Measurements from ENCODE around the gene RHEB. TPM values are rescaled to one million over a fixed set of nuclear protein-coding genes. Genes with fewer than 3 reads are reported as not detected.

The RHEB gene
- total RNA-seq, 2 experiments from 2014 or later, result 86.8 to 90.7 TPM

DNA sequence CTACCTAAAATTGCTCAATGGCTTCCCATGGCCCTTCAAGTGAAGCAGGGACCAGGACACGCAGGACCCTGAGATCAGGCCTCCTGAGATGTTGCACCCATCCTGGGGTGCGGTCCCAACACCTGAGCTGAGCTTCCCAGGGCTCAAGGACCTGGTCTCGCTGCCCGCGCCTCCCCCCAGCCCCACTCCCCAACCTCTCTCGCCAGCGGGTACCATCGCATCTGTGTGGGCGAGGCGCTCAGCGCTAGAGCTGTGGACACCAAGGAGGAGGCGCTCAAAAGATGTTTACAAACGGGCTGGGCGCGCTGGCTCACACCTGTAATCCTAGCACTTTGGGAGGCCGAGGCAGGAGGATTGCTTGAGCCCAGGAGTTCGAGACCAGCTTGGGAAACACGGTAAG, 72.4 kb downstream of the RHEB start:
- Mint-ChIP-seq H3K9me3 (no peaks in the 10 kb centered on the region), H3K27me3 (peaks cover 18% of the 10 kb centered on the region), H3K4me3 (no peak overlapping the region), H3K27ac (peak overlapping the region; percentile 25), H3K4me1 (peaks cover 17% of the 10 kb centered on the region), H3K36me3 (ENCODE audit: low read depth) (no peaks in the 10 kb centered on the region)
- CTCF ChIA-PET, result interaction anchor here (1.1 to 3.0 kb wide), 6 partner anchors 10 to 113 kb away, joined by 3 to 21 read pairs (median 6); no protein-coding TSS in a partner anchor
- DNase-seq, result no peak
- POLR2A ChIA-PET, result no interaction called here

DNA sequence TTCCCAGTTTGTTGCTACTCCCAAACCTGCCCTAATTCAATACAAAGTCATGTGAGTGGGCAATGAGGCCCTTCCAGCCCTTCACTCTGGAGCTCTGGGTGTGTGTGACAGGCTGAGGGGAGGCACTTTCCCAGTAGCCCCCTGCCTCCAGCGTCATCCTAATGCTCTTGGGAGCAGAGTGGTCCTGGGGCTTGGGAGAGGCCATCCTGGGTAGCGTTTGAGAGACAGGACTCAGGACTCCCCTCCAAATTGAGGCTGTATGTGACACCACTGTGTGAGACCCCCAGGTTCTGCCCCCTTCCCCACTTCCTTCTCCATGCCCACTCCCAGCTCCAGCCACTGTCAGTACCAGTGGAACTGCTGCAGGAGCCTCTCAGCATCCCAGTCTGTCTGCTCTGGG, 73.3 kb downstream of the RHEB start:
- Mint-ChIP-seq H3K36me3 (ENCODE audit: low read depth) (no peaks in the 10 kb centered on the region), H3K4me1 (peaks cover 24% of the 10 kb centered on the region), H3K9me3 (no peaks in the 10 kb centered on the region), H3K27me3 (peaks cover 18% of the 10 kb centered on the region), H3K4me3 (no peak overlapping the region), H3K27ac (no peak overlapping the region)
- ChIA-PET CTCF (interaction anchor here (0.9 to 3.0 kb wide), 3 partner anchors 11 to 112 kb away, joined by 3 to 14 read pairs (median 8); no protein-coding TSS in a partner anchor), POLR2A (no interaction called here)
- no peak for DNase-seq

DNA sequence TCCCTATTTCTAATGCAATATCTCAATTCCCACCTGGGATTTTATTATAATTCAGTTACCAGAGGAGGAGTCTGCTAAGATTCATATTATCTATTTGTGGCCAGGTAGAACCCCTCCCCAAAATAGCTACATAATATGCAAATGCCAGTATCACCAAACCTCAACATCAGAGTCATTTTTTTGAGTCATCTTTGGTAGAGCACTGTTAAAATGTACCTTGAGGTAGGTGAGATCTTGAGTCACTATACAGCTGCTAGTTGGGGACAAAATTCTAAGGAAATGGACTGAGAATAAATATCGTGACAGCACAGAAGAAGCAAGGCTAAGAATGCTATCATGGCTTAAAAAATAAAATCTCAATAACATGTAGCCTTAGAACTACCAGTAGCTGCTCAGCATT, 75.1 kb downstream of the RHEB start:
- Mint-ChIP-seq H3K4me3 (no peak overlapping the region), H3K36me3 (ENCODE audit: low read depth) (no peaks in the 10 kb centered on the region), H3K27me3 (peaks cover 19% of the 10 kb centered on the region), H3K9me3 (no peaks in the 10 kb centered on the region), H3K4me1 (peaks cover 37% of the 10 kb centered on the region), H3K27ac (no peak overlapping the region)
- POLR2A ChIA-PET, result interaction anchor here (0.5 kb wide), 1 partner anchor 15 kb away, joined by 3 read pairs; no protein-coding TSS in a partner anchor
- no peak for DNase-seq
- CTCF ChIA-PET, result interaction anchor here (0.6 to 1.3 kb wide), 2 partner anchors 15 to 88 kb away, joined by 3 read pairs; no protein-coding TSS in a partner anchor

DNA sequence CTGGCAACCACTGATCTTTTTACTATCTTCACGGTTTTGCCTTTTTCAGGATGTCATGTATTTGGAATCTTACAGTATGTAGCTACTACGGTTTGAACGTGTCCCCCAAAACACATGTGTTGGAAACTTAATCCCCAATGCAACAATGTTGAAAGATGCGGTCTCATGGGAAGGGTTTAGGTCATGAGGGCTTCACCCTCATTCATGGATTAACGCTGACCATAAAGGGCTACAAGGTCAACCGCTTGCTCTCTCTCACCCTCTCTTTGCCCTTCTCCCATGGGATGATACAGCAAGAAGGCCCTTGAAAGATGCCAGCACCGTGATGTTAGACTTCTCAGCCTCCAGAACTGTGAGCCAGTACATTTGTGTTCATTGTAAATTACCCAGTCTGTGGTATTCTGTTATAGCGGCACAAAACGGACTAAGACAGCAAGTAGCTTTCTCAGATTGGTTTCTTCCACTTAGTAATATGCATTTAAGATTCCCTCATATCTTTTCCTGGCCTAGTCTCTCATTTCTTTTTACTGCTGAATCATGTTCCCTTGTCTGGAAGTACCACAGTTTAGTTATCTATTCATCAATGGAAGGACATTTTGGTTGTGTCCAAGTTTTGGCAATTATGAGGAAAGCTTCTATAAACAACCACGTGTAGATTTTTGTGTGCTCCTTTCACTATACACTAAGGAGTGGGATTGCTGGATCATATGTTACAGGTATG, 76.8 kb downstream of the RHEB start:
- no peak for DNase-seq
- Mint-ChIP-seq H3K9me3 (no peaks in the 10 kb centered on the region), H3K27ac (no peak overlapping the region), H3K4me1 (peaks cover 30% of the 10 kb centered on the region), H3K36me3 (ENCODE audit: low read depth) (no peaks in the 10 kb centered on the region), H3K27me3 (peaks cover 17% of the 10 kb centered on the region), H3K4me3 (no peak overlapping the region)
- ChIA-PET POLR2A (no interaction called here), CTCF (interaction anchor here (0.6 to 2.0 kb wide), 5 partner anchors 10 to 207 kb away, joined by 3 to 7 read pairs (median 3); no protein-coding TSS in a partner anchor)

DNA sequence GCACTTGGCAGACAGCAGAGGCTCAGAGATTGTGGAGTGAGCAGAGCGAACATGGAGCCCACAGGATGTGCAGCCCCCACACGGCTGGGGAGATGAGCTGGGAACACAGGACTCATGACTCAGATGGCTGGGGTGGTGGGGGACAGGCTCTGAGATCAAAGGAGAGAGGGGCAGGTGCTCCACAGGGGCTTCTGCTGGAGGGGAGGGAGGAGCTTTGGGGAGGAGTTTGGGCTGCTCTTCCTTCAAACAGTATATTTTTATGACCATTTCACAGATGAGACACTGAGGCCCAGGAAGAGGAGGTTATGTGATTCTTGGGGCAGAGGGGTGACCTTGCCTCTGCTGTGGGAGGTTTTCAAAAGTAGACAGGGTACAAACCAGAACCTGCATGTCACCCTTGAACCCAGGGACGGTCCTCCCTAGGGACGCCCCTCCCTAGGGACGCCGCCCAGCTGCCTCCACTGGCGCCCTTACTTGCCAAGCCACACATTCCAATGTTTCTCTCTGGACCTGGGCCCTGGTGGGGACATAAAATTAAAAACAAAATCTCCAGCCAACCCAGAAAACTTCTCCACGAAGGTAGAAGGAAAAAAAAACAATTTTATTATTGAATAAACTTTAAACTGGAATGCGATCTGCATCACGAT, 78.8 kb downstream of the RHEB start:
- DNase-seq, result no peak
- H3K27ac Mint-ChIP-seq, result peak overlapping the region; percentile 67
- no peak overlapping the region for H3K4me3 Mint-ChIP-seq
- H3K27me3 Mint-ChIP-seq, result peaks cover 17% of the 10 kb centered on the region
- no peaks in the 10 kb centered on the region for H3K36me3 Mint-ChIP-seq (ENCODE audit: low read depth)
- H3K9me3 Mint-ChIP-seq, result no peaks in the 10 kb centered on the region
- H3K4me1 Mint-ChIP-seq, result peaks cover 25% of the 10 kb centered on the region
- ChIA-PET POLR2A (interaction anchor here (0.7 kb wide), 1 partner anchor 809 kb away, joined by 7 read pairs; no protein-coding TSS in a partner anchor), CTCF (interaction anchor here (1.3 to 1.5 kb wide), 3 partner anchors 8 to 73 kb away, joined by 3 to 6 read pairs (median 3); no protein-coding TSS in a partner anchor)

DNA sequence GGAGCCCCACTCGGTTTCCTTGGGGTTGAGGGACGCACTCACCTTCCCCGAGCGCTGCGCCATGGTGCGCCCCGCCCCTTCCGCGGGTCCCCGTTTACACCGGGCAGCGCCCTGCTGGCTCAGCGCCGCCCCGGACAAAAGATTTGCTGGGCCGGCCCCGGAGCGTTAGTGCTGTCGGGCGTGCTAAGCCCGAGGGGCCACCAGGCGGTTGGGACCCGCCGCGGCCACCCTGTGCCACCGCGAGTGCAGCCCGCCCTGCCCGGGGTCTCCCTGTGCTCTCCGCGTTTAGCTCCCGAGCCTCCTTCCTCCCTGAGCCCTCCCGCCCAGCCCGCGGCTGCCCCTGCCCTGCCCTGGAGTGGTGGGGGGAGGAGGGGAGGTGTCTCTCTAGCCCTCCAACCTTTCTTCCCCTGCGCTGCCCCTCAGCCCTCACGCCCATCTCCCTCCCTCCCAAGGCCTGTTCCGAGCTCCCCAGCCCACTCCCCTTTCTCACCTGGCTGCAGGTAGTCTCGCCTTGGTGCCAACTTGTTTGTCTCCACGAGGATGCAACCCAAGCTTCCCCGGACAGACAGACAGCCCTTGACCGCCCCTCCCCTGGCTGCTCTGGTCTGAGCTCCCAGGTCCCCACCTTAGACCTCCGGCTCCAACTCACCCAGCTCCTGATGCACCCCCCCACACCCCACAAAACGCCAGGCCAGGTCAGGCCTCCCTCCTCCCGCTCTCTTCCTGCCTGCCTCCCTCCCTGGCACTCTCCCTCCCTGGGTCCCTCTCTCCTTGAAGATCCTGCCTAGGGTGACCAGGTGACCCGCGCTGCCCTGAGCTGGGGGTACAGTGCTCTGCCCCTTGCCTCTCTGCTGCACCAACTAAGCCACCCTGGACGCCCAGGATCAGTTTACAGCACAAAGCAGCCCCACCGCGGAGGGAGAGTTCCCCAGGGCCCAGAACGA, 79.6 kb downstream of the RHEB start, which contains the start of gene CRYGN:
Gene CRYGN (minus strand): TSS at position 287 of the 944 bp plus-strand sequence. CDS start 224 bp downstream, at position 63.
- Mint-ChIP-seq H3K27me3 (peaks cover 14% of the 10 kb centered on the region), H3K36me3 (ENCODE audit: low read depth) (no peaks in the 10 kb centered on the region), H3K4me3 (no peak within 1 kb of the TSS), H3K27ac (peak within 1 kb of the TSS; percentile 67), H3K9me3 (no peaks in the 10 kb centered on the region), H3K4me1 (peaks cover 25% of the 10 kb centered on the region)
- ChIA-PET CTCF (interaction anchor here (0.6 to 1.5 kb wide), 4 partner anchors 8 to 157 kb away, joined by 3 to 6 read pairs (median 3); no protein-coding TSS in a partner anchor), POLR2A (no interaction called here)
- DNase-seq, result no peak

DNA sequence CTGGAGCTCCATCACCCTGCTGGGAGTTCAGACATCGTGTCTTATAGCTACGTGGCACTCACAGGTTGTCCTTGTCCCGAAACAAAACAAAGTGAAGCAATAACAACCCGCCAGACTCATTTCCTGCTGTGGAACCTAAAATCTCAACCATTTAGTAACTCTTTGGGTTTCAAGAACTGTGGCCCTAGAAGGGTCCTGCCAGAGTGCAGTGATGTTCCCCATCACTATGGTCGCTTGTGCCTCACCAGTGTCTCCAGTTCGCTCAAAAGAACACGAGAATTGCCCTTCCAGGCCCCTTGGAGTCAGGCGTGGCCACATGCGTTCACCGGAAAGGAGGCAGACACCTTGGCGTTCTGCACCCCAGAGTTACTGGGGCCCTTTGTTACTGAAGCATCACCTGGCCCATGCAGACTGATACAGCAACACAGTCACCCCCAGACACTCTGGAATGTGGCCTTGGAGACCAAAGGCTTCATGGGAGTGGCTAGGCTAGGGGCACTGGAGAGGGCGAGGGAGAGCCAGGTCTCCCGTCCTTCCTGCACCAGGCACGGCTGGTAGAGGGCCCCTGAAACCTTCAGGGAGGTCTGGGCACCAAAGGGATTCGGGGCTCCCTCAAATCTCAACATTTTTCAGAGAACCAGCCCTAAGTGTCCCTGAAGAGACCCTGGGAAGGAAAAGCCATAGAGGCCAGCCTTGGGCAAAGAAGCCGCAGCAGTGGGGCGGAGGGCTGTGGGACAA, 80.7 kb downstream of the RHEB start:
- peaks cover 7% of the 10 kb centered on the region for H3K27me3 Mint-ChIP-seq
- H3K36me3 Mint-ChIP-seq (ENCODE audit: low read depth), result no peaks in the 10 kb centered on the region
- H3K4me3 Mint-ChIP-seq, result no peak overlapping the region
- no peak for DNase-seq
- ChIA-PET POLR2A (no interaction called here), CTCF (interaction anchor here (1.0 to 2.9 kb wide), 2 partner anchors 9 to 15 kb away, joined by 3 to 21 read pairs; no protein-coding TSS in a partner anchor)
- H3K4me1 Mint-ChIP-seq, result peaks cover 27% of the 10 kb centered on the region
- H3K9me3 Mint-ChIP-seq, result no peaks in the 10 kb centered on the region
- no peak overlapping the region for H3K27ac Mint-ChIP-seq

DNA sequence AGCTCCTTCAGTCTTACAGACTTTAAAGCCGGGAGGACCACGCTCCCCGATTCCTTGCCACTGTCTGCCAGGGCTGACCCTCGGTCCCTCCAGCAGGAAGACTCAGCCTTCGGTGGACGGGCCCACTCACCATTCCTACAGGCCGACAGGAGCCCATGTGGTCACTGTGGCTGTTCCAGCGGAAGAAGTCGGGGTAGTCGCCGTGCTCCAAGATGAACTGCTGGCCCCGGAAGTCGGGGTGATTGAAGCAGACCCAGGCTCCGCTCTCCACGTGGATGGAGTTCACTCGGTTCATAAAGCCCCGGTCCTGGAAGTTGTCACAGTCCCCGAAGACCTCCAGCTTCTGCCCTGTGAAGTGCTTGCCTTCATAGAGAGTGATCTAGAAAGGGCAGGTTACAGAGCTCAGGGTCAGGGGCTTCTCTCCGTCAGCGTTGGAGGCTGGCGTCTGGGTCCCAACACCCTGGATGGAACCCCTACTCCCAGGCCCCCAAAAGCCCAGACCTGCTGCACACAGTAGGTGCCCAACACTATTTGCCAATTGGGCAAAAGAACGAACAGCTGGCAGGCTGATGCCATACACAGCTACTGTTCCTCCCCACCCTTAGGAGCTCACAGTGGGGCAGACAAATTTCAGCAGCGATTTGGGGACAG, 81.7 kb downstream of the RHEB start:
- Mint-ChIP-seq H3K27ac (no peak overlapping the region), H3K4me1 (peaks cover 37% of the 10 kb centered on the region), H3K4me3 (no peak overlapping the region), H3K27me3 (peaks cover 7% of the 10 kb centered on the region), H3K36me3 (ENCODE audit: low read depth) (no peaks in the 10 kb centered on the region), H3K9me3 (no peaks in the 10 kb centered on the region)
- ChIA-PET CTCF (interaction anchor here (0.7 to 2.9 kb wide), 3 partner anchors 11 to 87 kb away, joined by 3 to 21 read pairs (median 3); no protein-coding TSS in a partner anchor), POLR2A (no interaction called here)
- no peak for DNase-seq

DNA sequence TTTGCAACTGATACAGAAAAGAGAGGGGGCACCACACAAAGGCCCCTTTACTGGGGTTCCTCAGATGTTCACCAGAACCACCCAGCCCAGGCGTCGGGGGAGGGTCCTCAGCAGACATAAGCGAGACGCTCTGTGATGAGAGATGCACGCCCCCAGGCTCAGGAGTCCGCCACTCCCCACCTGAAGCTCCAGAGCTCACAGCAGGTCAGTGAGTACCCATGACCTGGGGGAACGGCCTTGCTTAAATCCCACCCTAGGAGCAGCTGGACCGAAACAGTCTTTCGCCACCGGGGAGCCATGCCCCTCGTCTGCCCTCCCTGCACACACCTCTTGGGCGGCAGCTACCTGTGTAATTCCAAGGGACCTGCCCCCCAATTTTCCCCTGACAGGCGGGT, 82.5 kb downstream of the RHEB start:
- CTCF ChIA-PET, result interaction anchor here (0.6 to 2.9 kb wide), 4 partner anchors 11 to 88 kb away, joined by 3 to 21 read pairs (median 3); no protein-coding TSS in a partner anchor
- POLR2A ChIA-PET, result interaction anchor here (0.5 kb wide), 1 partner anchor 67 kb away, joined by 3 read pairs; no protein-coding TSS in a partner anchor
- no peaks in the 10 kb centered on the region for H3K36me3 Mint-ChIP-seq (ENCODE audit: low read depth)
- no peaks in the 10 kb centered on the region for H3K9me3 Mint-ChIP-seq
- no peak for DNase-seq
- no peak overlapping the region for H3K27ac Mint-ChIP-seq
- H3K4me3 Mint-ChIP-seq, result no peak overlapping the region
- H3K27me3 Mint-ChIP-seq, result peaks cover 5% of the 10 kb centered on the region
- peaks cover 38% of the 10 kb centered on the region for H3K4me1 Mint-ChIP-seq

DNA sequence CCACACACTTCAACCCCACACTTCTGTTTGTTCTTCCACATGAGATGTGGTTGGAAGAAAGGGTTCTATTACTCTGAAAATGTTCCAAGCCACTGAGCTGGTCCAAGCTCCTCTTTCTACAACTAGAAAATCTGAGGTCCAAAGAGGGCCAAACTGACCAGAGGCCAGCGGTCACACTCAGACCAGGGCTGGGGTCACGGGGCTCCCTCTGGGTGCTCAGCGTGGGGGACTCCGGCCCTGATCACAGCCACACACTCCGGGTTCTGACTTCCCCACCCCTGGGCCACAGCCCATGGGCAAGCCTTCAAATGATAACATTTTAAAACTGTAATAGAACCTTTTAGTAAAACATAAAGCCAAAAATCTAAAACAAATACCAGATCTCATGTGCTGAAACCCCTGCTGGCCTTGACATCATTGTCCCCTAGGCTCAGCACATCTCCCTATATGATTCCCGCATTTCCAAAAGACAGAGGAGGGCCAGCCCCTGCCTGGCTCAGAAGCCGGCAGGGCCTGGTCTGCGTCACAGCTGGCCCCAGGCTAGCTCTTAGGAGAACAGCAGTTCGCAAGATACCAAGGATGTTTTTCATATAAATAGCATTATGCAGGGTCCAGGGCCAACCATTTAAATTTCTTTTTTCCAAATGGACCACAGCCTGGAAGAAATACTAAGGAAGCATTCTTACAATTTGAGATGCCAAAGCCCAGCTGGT, 83.1 kb downstream of the RHEB start:
- Mint-ChIP-seq H3K36me3 (ENCODE audit: low read depth) (no peaks in the 10 kb centered on the region), H3K9me3 (no peaks in the 10 kb centered on the region), H3K27me3 (peaks cover 5% of the 10 kb centered on the region), H3K27ac (no peak overlapping the region), H3K4me3 (no peak overlapping the region), H3K4me1 (peaks cover 34% of the 10 kb centered on the region)
- no peak for DNase-seq
- POLR2A ChIA-PET, result no interaction called here
- CTCF ChIA-PET, result interaction anchor here (0.6 to 2.9 kb wide), 4 partner anchors 10 to 14 kb away, joined by 3 to 21 read pairs (median 3); no protein-coding TSS in a partner anchor

DNA sequence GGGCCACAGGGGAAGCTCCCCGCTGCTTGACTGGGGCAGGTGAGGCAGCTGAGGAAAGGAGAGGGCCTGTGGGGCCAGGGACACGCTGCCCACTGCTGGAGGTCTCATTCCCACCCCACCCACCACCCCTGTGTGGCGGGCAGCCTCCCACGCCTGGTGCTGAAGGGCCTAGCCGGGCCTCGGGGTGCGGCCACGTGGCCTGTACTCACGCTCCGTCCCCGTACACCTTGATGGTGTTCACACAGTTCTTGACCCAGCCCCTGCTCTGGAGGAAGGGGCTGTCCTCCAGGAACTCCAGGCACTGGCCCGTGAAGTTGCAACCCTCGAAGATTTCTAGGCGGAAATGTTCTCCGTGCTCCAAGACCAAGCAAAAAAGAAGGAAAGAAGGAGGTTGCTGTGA, 83.7 kb downstream of the RHEB start:
- DNase-seq, result no peak
- H3K9me3 Mint-ChIP-seq, result no peaks in the 10 kb centered on the region
- ChIA-PET POLR2A (no interaction called here), CTCF (interaction anchor here (1.2 to 2.9 kb wide), 3 partner anchors 10 to 86 kb away, joined by 3 to 21 read pairs (median 4); no protein-coding TSS in a partner anchor)
- H3K4me3 Mint-ChIP-seq, result no peak overlapping the region
- H3K36me3 Mint-ChIP-seq (ENCODE audit: low read depth), result no peaks in the 10 kb centered on the region
- H3K4me1 Mint-ChIP-seq, result peaks cover 34% of the 10 kb centered on the region
- H3K27me3 Mint-ChIP-seq, result peaks cover 5% of the 10 kb centered on the region
- H3K27ac Mint-ChIP-seq, result no peak overlapping the region
